HepG2 (cell line): Measurements from ENCODE around the gene CTSW. TPM values are rescaled to one million over a fixed set of nuclear protein-coding genes. Genes with fewer than 3 reads are reported as not detected.

Experiments used
- DMTF1 ChIP-seq: sonication (generic); formaldehyde crosslinking; IDR thresholded peaks from 2 replicates; pipeline ENCODE4 v1.4.0; 2020; ENCODE audit warnings: mild to moderate bottlenecking, missing genetic modification reagents
- DR1 ChIP-seq: sonication (generic); formaldehyde crosslinking; IDR thresholded peaks from 2 replicates; pipeline ENCODE4 v1.8.0; 2021; ENCODE audit warnings: mild to moderate bottlenecking, missing genetic modification reagents, inconsistent platforms
- MIER2 ChIP-seq: IDR thresholded peaks from 2 replicates; pipeline ENCODE4 v1.6.1; 2016; ENCODE audit warnings: missing biosample characterization, missing genetic modification reagents
- NFYC ChIP-seq: IDR thresholded peaks from 2 replicates; pipeline ENCODE4 v1.6.1; 2016; ENCODE audit warnings: missing genetic modification reagents, missing compliant biosample characterization
- PRDM15 ChIP-seq: sonication (generic); formaldehyde crosslinking; IDR thresholded peaks from 2 replicates; pipeline ENCODE4 v1.4.0; 2020; ENCODE audit warnings: missing genetic modification reagents
- PTBP1 ChIP-seq: fragments of 200-400 bp; formaldehyde crosslinking; IDR thresholded peaks from 2 replicates; pipeline ENCODE4 v1.6.1; 2018; ENCODE audit warnings: low read length, low read depth; ENCODE audit not compliant: poor library complexity, severe bottlenecking
- RFXAP ChIP-seq: sonication (generic); formaldehyde crosslinking; IDR thresholded peaks from 2 replicates; pipeline ENCODE4 v1.4.0; 2020; ENCODE audit warnings: missing genetic modification reagents, borderline replicate concordance
- RXRA ChIP-seq: sonication (generic); formaldehyde crosslinking; IDR thresholded peaks from 2 replicates; pipeline ENCODE4 v1.5.1; 2020; ENCODE audit warnings: missing genetic modification reagents
- ZBTB37 ChIP-seq: sonication (generic); formaldehyde crosslinking; IDR thresholded peaks from 2 replicates; pipeline ENCODE4 v1.4.0; 2020; ENCODE audit warnings: mild to moderate bottlenecking, missing genetic modification reagents
- ZC3H13 ChIP-seq: sonication (generic); formaldehyde crosslinking; IDR thresholded peaks from 2 replicates; pipeline ENCODE4 v1.8.1; 2023; ENCODE audit warnings: mild to moderate bottlenecking, missing genetic modification reagents, moderate library complexity
- ZFAT ChIP-seq: sonication (generic); formaldehyde crosslinking; conservative IDR thresholded peaks from 2 replicates; pipeline ENCODE4 v1.8.1; 2023; ENCODE audit warnings: missing genetic modification reagents, inconsistent platforms
- ZMAT5 ChIP-seq: sonication (generic); formaldehyde crosslinking; IDR thresholded peaks from 2 replicates; pipeline ENCODE4 v1.5.0; 2020; ENCODE audit warnings: mild to moderate bottlenecking, low read depth, missing genetic modification reagents, borderline replicate concordance
- ZNF143 ChIP-seq: sonication (generic); formaldehyde crosslinking; IDR thresholded peaks from 2 replicates; pipeline ENCODE4 v1.4.0; 2020; ENCODE audit warnings: missing genetic modification reagents
- ZNF225 ChIP-seq: sonication (generic); formaldehyde crosslinking; IDR thresholded peaks from 2 replicates; pipeline ENCODE4 v1.4.0; 2020; ENCODE audit warnings: mild to moderate bottlenecking, missing genetic modification reagents
- ZNF331 ChIP-seq: sonication (generic); formaldehyde crosslinking; IDR thresholded peaks from 2 replicates; pipeline ENCODE4 v1.4.0; 2020; ENCODE audit warnings: missing genetic modification reagents
- ZNF607 ChIP-seq: sonication (generic); formaldehyde crosslinking; IDR thresholded peaks from 2 replicates; pipeline ENCODE4 v1.5.1; 2020; ENCODE audit warnings: missing genetic modification reagents, mild to moderate bottlenecking, borderline replicate concordance
- ZNF704 ChIP-seq: sonication (generic); formaldehyde crosslinking; IDR thresholded peaks from 2 replicates; pipeline ENCODE4 v1.8.1; 2023; ENCODE audit warnings: mild to moderate bottlenecking, inconsistent platforms, moderate library complexity, missing genetic modification reagents, borderline replicate concordance
- ZUFSP ChIP-seq: sonication (generic); formaldehyde crosslinking; IDR thresholded peaks from 2 replicates; pipeline ENCODE4 v1.9.0; 2021; ENCODE audit warnings: missing genetic modification reagents, mild to moderate bottlenecking, borderline replicate concordance
- polyA plus RNA-seq, 8 experiments: library from polyadenylated mRNA; depleted of rRNA in 3 of 8; stranded (reverse) in 7 of 8; unstranded in 1 of 8; fragments of >200 nt; fragmentation: Illumina TruSeq in 4 of 8; extraction: Trizol in 4 of 8; gene quantifications; 2 replicates each; pipeline versions ENCODE4 v1.2.1 to v1.2.3, GENCODE V29; 2011 to 2016; ENCODE audit warnings: low read depth in 4 of 8, missing spikeins in 1 of 8, mixed read lengths in 1 of 8; ENCODE audit not compliant: insufficient read depth in 1 of 8
- total RNA-seq, 5 experiments: library from RNA; depleted of rRNA; stranded (reverse); fragments of >200 nt; fragmentation: Illumina TruSeq; extraction: Trizol; gene quantifications; 2 replicates each; pipeline ENCODE4 v1.2.3, GENCODE V29; 2016; ENCODE audit warnings: low read depth in 1 of 5

Gene CTSW
- total and polyA plus RNA-seq, 2 of the 13 experiments (the other 11 are each of a cell fraction or from before 2014, with no cell fraction given), result 0.09 TPM; not detected in 1

- TF ChIP-seq PRDM15 (CRISPR knock-in tag), result no peak
- TF ChIP-seq ZNF704 (CRISPR knock-in tag), result no peak
- TF ChIP-seq ZFAT, result no peak
- no peak for TF ChIP-seq ZNF331 (CRISPR knock-in tag)
- TF ChIP-seq ZNF607 (CRISPR knock-in tag), result no peak
- no peak for TF ChIP-seq ZMAT5 (CRISPR knock-in tag)
- TF ChIP-seq DR1 (CRISPR knock-in tag), result no peak
- TF ChIP-seq ZBTB37 (CRISPR knock-in tag), result no peak
- TF ChIP-seq PTBP1, result no peak
- TF ChIP-seq NFYC, result 0 out of 2 replicates have a peak, but pooled peaks have one; percentile 31
- peak; percentile 27; the same call in 1 of the 2 replicates for TF ChIP-seq RXRA (CRISPR knock-in tag)
- no peak for TF ChIP-seq MIER2 (CRISPR knock-in tag)
- TF ChIP-seq ZNF225 (CRISPR knock-in tag), result no peak
- no peak for TF ChIP-seq DMTF1 (CRISPR knock-in tag)
- TF ChIP-seq ZC3H13, result no peak
- TF ChIP-seq ZUFSP (CRISPR knock-in tag), result no peak
- no peak for TF ChIP-seq RFXAP
- TF ChIP-seq ZNF143 (CRISPR knock-in tag), result no peak
Observed at GRCh38 chr11:65900125-65900898, 20.7 kb downstream of the CTSW start, which contains the start of gene FOSL1 (continued).
